ENCODE results near the gene EPS8L1.

The EPS8L1 gene

GRCh38 chr19:55115446-55116065 is 39.9 kb downstream of the EPS8L1 start:
- DNase-seq (ENCODE audit: insufficient read length) = no peak
- FAIRE-seq = no peak
- no peak for TF ChIP-seq POLR2A (IDR thresholded peaks at IDR 0.05; ENCODE audit: low read depth, low read length)
- TF ChIP-seq POLR2AphosphoS5 (IDR thresholded peaks at IDR 0.05; ENCODE audit: low read depth, low read length) = no peak
- no peak for TF ChIP-seq TAF1 (IDR thresholded peaks at IDR 0.05; ENCODE audit: borderline replicate concordance, low read depth, low read length)

DNA sequence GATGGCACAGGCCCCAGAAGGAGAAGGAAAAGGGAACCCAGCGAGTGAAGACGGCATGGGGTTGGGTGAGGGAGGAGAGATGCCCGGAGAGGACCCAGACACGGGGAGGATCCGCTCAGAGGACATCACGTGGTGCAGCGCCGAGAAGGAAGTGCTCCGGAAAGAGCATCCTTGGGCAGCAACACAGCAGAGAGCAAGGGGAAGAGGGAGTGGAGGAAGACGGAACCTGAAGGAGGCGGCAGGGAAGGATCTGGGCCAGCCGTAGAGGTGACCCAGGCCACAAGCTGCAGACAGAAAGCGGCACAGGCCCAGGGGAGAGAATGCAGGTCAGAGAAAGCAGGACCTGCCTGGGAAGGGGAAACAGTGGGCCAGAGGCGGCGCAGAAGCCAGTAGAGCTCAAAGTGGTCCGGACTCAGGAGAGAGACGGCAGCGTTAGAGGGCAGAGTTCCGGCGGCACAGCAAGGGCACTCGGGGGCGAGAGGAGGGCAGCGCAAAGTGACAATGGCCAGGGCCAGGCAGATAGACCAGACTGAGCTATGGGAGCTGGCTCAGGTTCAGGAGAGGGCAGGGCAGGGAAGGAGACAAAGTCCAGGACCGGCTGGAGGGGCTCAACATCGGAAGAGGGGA is 40.7 kb downstream of the EPS8L1 start:
- DNase-seq (ENCODE audit: insufficient read length) (no peak), FAIRE-seq (peak; percentile 82)
- TF ChIP-seq TAF1 (IDR thresholded peaks at IDR 0.05; ENCODE audit: borderline replicate concordance, low read depth, low read length) (no peak), POLR2A (IDR thresholded peaks at IDR 0.05; ENCODE audit: low read depth, low read length) (peak; percentile 43; the same call in 1 of the 2 replicates), POLR2AphosphoS5 (IDR thresholded peaks at IDR 0.05; ENCODE audit: low read depth, low read length) (0 out of 2 replicates have a peak, but pooled peaks have one; percentile 28)

DNA sequence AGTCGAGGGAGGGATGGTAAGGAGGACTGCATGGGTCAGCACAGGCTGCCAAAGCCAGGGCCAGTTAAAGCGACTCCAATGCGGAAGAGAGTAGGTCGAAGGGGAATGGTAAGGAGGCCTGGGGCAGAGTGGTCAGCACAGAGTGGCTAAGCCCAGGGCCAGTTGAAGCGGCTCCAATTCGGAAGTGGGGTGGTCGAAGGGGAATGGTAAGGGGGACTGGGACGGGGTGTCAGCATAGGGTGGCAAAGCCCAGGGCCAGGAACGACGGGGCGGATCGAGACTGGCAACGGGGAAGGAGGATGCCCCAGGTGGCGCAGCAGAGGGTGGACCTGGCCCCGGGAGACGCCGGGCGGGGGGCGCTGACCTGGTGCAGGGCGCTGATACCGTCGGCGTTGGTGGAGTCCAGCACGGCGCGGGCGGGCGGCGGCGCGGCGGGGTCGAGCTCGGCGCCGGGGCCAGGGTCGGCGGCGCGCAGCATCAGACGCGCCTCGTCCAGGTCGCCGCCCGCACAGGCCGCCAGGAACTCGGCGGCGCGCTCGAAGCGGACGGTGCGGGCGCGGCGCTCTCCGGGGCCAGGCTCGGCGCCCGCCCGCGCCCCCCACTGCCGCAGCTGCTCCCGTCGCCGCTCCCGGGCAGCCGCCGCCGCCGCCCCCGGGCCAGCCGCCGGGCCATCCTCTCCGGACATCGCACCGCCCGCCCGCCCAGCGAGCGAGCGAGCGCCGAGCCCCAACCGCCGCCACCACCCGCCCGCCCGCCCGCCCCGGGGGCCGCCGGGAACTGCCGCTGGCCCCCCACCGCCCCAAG is 41.4 kb downstream of the EPS8L1 start, which contains the start of gene PPP1R12C:
Gene PPP1R12C, minus strand, starts transcription at position 779 of the 804 bp plus-strand sequence. Its CDS starts 94 bp downstream, at position 685.
- DNase-seq (ENCODE audit: insufficient read length) (no peak), FAIRE-seq (no peak)
- TF ChIP-seq POLR2AphosphoS5 (IDR thresholded peaks at IDR 0.05; ENCODE audit: low read depth, low read length) (no peak), TAF1 (IDR thresholded peaks at IDR 0.05; ENCODE audit: borderline replicate concordance, low read depth, low read length) (no peak), POLR2A (IDR thresholded peaks at IDR 0.05; ENCODE audit: low read depth, low read length) (no peak)

- peak; percentile 99 for DNase-seq (ENCODE audit: insufficient read length)
- FAIRE-seq = peak; percentile 89
- TF ChIP-seq POLR2AphosphoS5 (IDR thresholded peaks at IDR 0.05; ENCODE audit: low read depth, low read length) (peak; percentile 33; the same call in 1 of the 2 replicates), TAF1 (IDR thresholded peaks at IDR 0.05; ENCODE audit: borderline replicate concordance, low read depth, low read length) (no peak), POLR2A (IDR thresholded peaks at IDR 0.05; ENCODE audit: low read depth, low read length) (peak; percentile 55)
These were observed 42.2 kb downstream of the EPS8L1 start for GRCh38 chr19:55117663-55118391.

DNA sequence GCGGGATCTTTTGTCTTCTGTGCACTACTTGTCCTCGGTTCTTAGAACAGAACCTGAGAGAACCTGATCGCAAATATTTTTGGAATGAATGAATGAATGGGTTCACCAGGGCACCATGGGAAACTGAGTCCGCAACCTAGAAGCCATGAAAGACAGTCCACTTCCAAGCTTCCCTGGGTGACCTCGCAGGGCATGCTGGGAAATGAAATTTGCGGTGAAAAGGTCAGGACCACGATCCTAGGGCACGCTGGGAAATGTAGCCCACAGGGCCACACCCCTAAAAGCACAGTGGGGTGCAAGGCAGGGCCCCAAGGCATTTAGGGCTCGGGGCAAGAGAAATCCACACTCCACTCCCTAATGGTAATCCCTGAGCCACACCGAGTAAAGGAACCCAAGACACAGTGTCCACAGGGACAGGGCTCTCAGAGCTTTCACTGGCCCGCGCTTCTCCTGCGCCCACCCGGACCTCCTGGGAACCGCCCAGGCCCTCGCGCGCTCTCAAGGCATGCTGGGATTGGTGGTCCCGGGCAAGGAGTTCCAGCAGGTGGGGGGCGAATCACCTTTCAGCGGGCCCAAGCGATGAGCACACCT is 42.8 kb downstream of the EPS8L1 start:
- DNase-seq (ENCODE audit: insufficient read length) (no peak), FAIRE-seq (no peak)
- TF ChIP-seq TAF1 (IDR thresholded peaks at IDR 0.05; ENCODE audit: borderline replicate concordance, low read depth, low read length) = no peak
- no peak for TF ChIP-seq POLR2AphosphoS5 (IDR thresholded peaks at IDR 0.05; ENCODE audit: low read depth, low read length)
- TF ChIP-seq POLR2A (IDR thresholded peaks at IDR 0.05; ENCODE audit: low read depth, low read length) = no peak

GRCh38 chr19:55119053-55119452 is 43.4 kb downstream of the EPS8L1 start:
- FAIRE-seq = no peak
- TF ChIP-seq TAF1 (IDR thresholded peaks at IDR 0.05; ENCODE audit: borderline replicate concordance, low read depth, low read length) (no peak), POLR2A (IDR thresholded peaks at IDR 0.05; ENCODE audit: low read depth, low read length) (no peak), POLR2AphosphoS5 (IDR thresholded peaks at IDR 0.05; ENCODE audit: low read depth, low read length) (no peak)

GRCh38 chr19:55131421-55131820 is 55.8 kb downstream of the EPS8L1 start:
- no peak for TF ChIP-seq POLR2A (IDR thresholded peaks at IDR 0.05; ENCODE audit: low read depth, low read length)
- no peak for TF ChIP-seq POLR2AphosphoS5 (IDR thresholded peaks at IDR 0.05; ENCODE audit: low read depth, low read length)
- TF ChIP-seq TAF1 (IDR thresholded peaks at IDR 0.05; ENCODE audit: borderline replicate concordance, low read depth, low read length) = no peak
- no peak for DNase-seq (ENCODE audit: insufficient read length)
- FAIRE-seq = no peak

More at GRCh38 chr19:55119053-55119452, 43.4 kb downstream of the EPS8L1 start:
- no peak for DNase-seq (ENCODE audit: insufficient read length)

DNA sequence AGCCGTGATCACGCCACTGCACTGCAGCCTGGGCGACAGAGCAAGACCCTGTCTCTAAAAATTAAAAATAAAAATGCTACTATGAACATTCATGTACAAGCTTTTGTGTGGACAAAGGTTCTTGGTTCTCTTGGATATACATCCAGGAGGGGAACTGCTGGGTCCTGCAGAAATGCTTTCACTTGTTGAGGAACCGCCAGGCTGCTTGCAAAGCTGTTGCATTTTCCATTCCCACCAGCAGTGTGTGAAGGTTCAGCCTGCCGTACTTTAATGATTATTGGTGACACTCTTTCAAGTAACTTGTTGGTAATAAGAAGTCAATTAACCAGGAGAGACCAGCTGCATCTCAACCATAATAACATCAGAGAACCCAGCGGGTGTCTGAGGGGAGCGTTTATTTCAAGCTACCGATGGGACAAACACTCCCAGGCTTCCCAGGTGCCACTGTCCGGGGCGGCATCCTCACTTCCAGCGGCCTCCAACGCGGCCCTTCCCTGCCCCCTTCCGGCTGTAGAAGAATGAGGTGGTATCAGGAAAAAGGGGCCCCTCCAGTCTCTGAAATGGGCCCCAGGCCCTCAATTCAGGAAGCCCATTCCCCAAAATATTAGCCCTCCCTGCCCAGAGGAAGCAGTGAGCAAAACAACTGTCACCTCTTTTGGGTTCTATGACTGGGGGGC is 56.9 kb downstream of the EPS8L1 start:
- DNase-seq (ENCODE audit: insufficient read length) = no peak
- no peak for TF ChIP-seq POLR2A (IDR thresholded peaks at IDR 0.05; ENCODE audit: low read depth, low read length)
- no peak for TF ChIP-seq TAF1 (IDR thresholded peaks at IDR 0.05; ENCODE audit: borderline replicate concordance, low read depth, low read length)
- no peak for TF ChIP-seq POLR2AphosphoS5 (IDR thresholded peaks at IDR 0.05; ENCODE audit: low read depth, low read length)
- no peak for FAIRE-seq

- DNase-seq (ENCODE audit: insufficient read length) (no peak), FAIRE-seq (no peak)
- TF ChIP-seq TAF1 (IDR thresholded peaks at IDR 0.05; ENCODE audit: borderline replicate concordance, low read depth, low read length) = no peak
- no peak for TF ChIP-seq POLR2A (IDR thresholded peaks at IDR 0.05; ENCODE audit: low read depth, low read length)
These were observed 58.2 kb downstream of the EPS8L1 start for GRCh38 chr19:55133639-55134444.

Data from GM12892 (cell line).